ENCODE measurements around the gene ENPP3. TPM values are rescaled to one million over a fixed set of nuclear protein-coding genes. Genes with fewer than 3 reads are reported as not detected.

Gene ENPP3
- total and polyA plus RNA-seq, 7 donors: 0.14 to 5.9 (median 1.1) TPM

GRCh38 chr6:131613296-131613925 lies 23.7 kb upstream of the ENPP3 start:
- WGBS, 2 donors: 92% methylated on average over 5 of the region's 5 CpGs
- no peak overlapping the region for H3K27ac ChIP-seq
- no peak for DNase-seq
- no peaks in the 10 kb centered on the region for H3K9me3 ChIP-seq
- TF ChIP-seq POLR2AphosphoS5 (IDR thresholded peaks at IDR 0.05) (no peak), POLR2A (IDR thresholded peaks at IDR 0.05) (no peak)
- TF ChIP-seq, protein P1, sequence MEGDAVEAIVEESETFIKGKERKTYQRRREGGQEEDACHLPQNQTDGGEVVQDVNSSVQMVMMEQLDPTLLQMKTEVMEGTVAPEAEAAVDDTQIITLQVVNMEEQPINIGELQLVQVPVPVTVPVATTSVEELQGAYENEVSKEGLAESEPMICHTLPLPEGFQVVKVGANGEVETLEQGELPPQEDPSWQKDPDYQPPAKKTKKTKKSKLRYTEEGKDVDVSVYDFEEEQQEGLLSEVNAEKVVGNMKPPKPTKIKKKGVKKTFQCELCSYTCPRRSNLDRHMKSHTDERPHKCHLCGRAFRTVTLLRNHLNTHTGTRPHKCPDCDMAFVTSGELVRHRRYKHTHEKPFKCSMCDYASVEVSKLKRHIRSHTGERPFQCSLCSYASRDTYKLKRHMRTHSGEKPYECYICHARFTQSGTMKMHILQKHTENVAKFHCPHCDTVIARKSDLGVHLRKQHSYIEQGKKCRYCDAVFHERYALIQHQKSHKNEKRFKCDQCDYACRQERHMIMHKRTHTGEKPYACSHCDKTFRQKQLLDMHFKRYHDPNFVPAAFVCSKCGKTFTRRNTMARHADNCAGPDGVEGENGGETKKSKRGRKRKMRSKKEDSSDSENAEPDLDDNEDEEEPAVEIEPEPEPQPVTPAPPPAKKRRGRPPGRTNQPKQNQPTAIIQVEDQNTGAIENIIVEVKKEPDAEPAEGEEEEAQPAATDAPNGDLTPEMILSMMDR (IDR thresholded peaks at IDR 0.05): no peak
- H3K27me3 ChIP-seq: no peaks in the 10 kb centered on the region
- H3K4me1 ChIP-seq: no peaks in the 10 kb centered on the region
- H3K4me3 ChIP-seq: no peak overlapping the region
- peaks cover 0 to 100% (median 35%) of the 10 kb centered on the region in 4 donors for H3K36me3 ChIP-seq
- intact Hi-C loops (cut with DNase I): no loop called here

DNA sequence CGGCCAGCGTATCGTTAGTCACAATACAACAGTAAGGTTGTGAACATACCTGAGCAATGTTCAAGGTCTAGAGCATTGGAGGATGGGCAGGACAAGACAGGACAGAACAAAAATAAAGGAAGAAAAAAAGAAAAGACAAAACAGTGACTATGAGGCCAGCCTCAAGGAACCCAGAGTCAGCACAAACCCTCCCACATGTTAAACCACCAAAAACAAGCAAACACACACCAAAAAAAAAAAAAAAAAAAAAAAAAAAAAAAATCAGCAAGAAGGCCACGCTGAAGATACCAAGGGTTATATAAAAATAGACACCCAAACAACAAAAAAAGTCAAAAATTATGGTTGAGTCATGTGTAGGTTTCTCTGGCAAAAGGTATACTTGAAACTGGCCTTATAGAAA lies 21.8 kb upstream of the ENPP3 start:
- H3K27ac ChIP-seq: no peak overlapping the region
- H3K9me3 ChIP-seq: no peaks in the 10 kb centered on the region
- TF ChIP-seq, protein P1 (IDR thresholded peaks at IDR 0.05): no peak
- no peak for TF ChIP-seq POLR2A (IDR thresholded peaks at IDR 0.05)
- TF ChIP-seq POLR2AphosphoS5 (IDR thresholded peaks at IDR 0.05): no peak
- no peak for TF ChIP-seq EP300 (IDR thresholded peaks at IDR 0.05)
- 97 to 98% methylated on average over 4 of the region's 4 CpGs for WGBS, 2 donors
- no peaks in the 10 kb centered on the region for H3K4me1 ChIP-seq
- H3K4me3 ChIP-seq: no peak overlapping the region
- intact Hi-C loops (cut with DNase I): no loop called here
- peaks cover 0 to 100% (median 45%) of the 10 kb centered on the region in 4 donors for H3K36me3 ChIP-seq
- no peaks in the 10 kb centered on the region for H3K27me3 ChIP-seq
- DNase-seq: no peak

GRCh38 chr6:131627724-131628682 lies 9.1 kb upstream of the ENPP3 start, which contains the start of gene MED23:
Gene MED23 (minus strand): TSS chr6:131628242. CDS start chr6:131628049, 193 bp downstream.
- Histone ChIP-seq H3K36me3 (peaks cover 7 to 27% (median 15%) of the 10 kb centered on the region in 4 donors), H3K4me1 (peaks cover 0 to 36% (median 27%) of the 10 kb centered on the region in 4 donors)
- TF ChIP-seq POLR2A (IDR thresholded peaks at IDR 0.05) (peak; percentile 30 to 61), EP300 (IDR thresholded peaks at IDR 0.05) (no peak), POLR2AphosphoS5 (IDR thresholded peaks at IDR 0.05) (peak; percentile 56 to 84 (median 79))
- TF ChIP-seq, protein P1 (IDR thresholded peaks at IDR 0.05): peak; percentile 78 to 91 (median 86)

GRCh38 chr6:131628726-131629125 lies 8.4 kb upstream of the ENPP3 start:
- intact Hi-C loops (cut with DNase I): loop anchor here (5.0 kb wide), 1 partner anchor 1184 kb away; the partner anchor contains the start of gene RPS12
- no peak for DNase-seq
- Histone ChIP-seq H3K4me3 (peak overlapping the region in 3 of 4 donors; percentile 65 to 80 (median 74)), H3K36me3 (peaks cover 7 to 20% (median 8%) of the 10 kb centered on the region in 4 donors), H3K27ac (peak overlapping the region; percentile 74 to 81 (median 78)), H3K4me1 (peaks cover 0 to 36% (median 27%) of the 10 kb centered on the region in 4 donors), H3K9me3 (no peaks in the 10 kb centered on the region), H3K27me3 (no peaks in the 10 kb centered on the region)
- WGBS, 2 donors: 23 to 49% methylated on average over 1 of the region's 1 CpG
- TF ChIP-seq EP300 (IDR thresholded peaks at IDR 0.05) (no peak), POLR2A (IDR thresholded peaks at IDR 0.05) (no peak), POLR2AphosphoS5 (IDR thresholded peaks at IDR 0.05) (no peak)
- TF ChIP-seq, protein P1 (IDR thresholded peaks at IDR 0.05): no peak

More at GRCh38 chr6:131627724-131628682, 9.1 kb upstream of the ENPP3 start, which contains the start of gene MED23:
- peak within 1 kb of the TSS; percentile 65 to 80 (median 72) for H3K4me3 ChIP-seq
- 0 to 1% methylated on average over 53 of the region's 53 CpGs for WGBS, 2 donors
- H3K27me3 ChIP-seq: no peaks in the 10 kb centered on the region
- no peaks in the 10 kb centered on the region for H3K9me3 ChIP-seq
- intact Hi-C loops (cut with DNase I): loop anchor here (5.0 kb wide), 1 partner anchor 1184 kb away; the partner anchor contains the start of gene RPS12
- DNase-seq: peak; percentile 96
- H3K27ac ChIP-seq: peak within 1 kb of the TSS; percentile 74 to 81 (median 78)

Measured in sigmoid colon (tissue), 7 donors.